Parathyroid adenoma (tissue), 2 donors: ENCODE results near the gene CLDN15.
"Not testable (repeated sequence)": the region's sequence is repeated elsewhere in the genome, so short reads cannot be mapped to it uniquely, and the experiment has no call there.

ENCODE experiments used
- H2AFZ ChIP-seq: fragments of 300-600 bp; sonication (generic); one replicate; pipeline ENCODE4 v1.7.0; 2017; ENCODE audit warnings: antibody characterized with exemption, mild to moderate bottlenecking
- H3K27ac ChIP-seq: fragments of 300-600 bp; sonication (generic); one replicate; pipeline ENCODE4 v1.7.0; 2017
- H3K27me3 ChIP-seq: fragments of 300-600 bp; sonication (generic); one replicate; pipeline ENCODE4 v1.7.0; 2017; ENCODE audit warnings: low read length; ENCODE audit not compliant: control insufficient read depth, insufficient read depth
- H3K36me3 ChIP-seq: fragments of 300-600 bp; sonication (generic); one replicate; pipeline ENCODE4 v1.7.0; 2017; ENCODE audit warnings: low read length; ENCODE audit not compliant: control insufficient read depth, insufficient read depth
- H3K4me1 ChIP-seq: fragments of 300-600 bp; sonication (generic); one replicate; pipeline ENCODE4 v1.7.0; 2017; ENCODE audit warnings: control low read depth
- H3K4me2 ChIP-seq: fragments of 300-600 bp; sonication (generic); one replicate; pipeline ENCODE4 v1.7.0; 2017; ENCODE audit warnings: low read length
- H3K4me3 ChIP-seq: fragments of 300-600 bp; sonication (generic); one replicate; pipeline ENCODE4 v1.7.0; 2017; ENCODE audit warnings: low read depth, low read length
- H3K79me2 ChIP-seq: fragments of 300-600 bp; sonication (generic); one replicate; pipeline ENCODE4 v1.7.0; 2017; ENCODE audit warnings: control low read depth
- H3K9ac ChIP-seq: fragments of 300-600 bp; sonication (generic); one replicate; pipeline ENCODE4 v1.7.0; 2017; ENCODE audit warnings: mild to moderate bottlenecking
- H3K9me3 ChIP-seq: fragments of 300-600 bp; sonication (generic); one replicate; pipeline ENCODE4 v1.7.0; 2017; ENCODE audit warnings: low read length; ENCODE audit not compliant: control insufficient read depth
- CTCF ChIP-seq: fragments of 300-600 bp; sonication (generic); IDR thresholded peaks from one replicate; pipeline ENCODE4 v1.7.0; 2017; ENCODE audit warnings: antibody characterized with exemption, mild to moderate bottlenecking
- donor health status: primary hyperparathyroidism.

Gene CLDN15

GRCh38 chr7:101202603-101202918 lies 35.0 kb downstream of the CLDN15 start:
- Histone ChIP-seq H3K79me2 (no peaks in the 10 kb centered on the region), H3K4me3 (no peak overlapping the region), H3K27ac (no peak overlapping the region), H2AFZ (no peak overlapping the region), H3K4me2 (no peak overlapping the region), H3K36me3 (no peaks in the 10 kb centered on the region), H3K4me1 (no peaks in the 10 kb centered on the region), H3K9me3 (no peaks in the 10 kb centered on the region), H3K27me3 (no peaks in the 10 kb centered on the region), H3K9ac (no peak overlapping the region)
- no peak for TF ChIP-seq CTCF

GRCh38 chr7:101201695-101202602 lies 35.7 kb downstream of the CLDN15 start:
- no peak for TF ChIP-seq CTCF
- no peak overlapping the region for H3K4me3 ChIP-seq
- no peak overlapping the region for H3K9ac ChIP-seq

GRCh38 chr7:101200862-101201599 lies 36.6 kb downstream of the CLDN15 start, which contains the start of gene MOGAT3:
TSS of gene MOGAT3 (minus strand) at chr7:101201036. CDS start at chr7:101200854, 182 bp downstream.
- Histone ChIP-seq H3K27ac (no peak within 1 kb of the TSS), H3K4me3 (no peak within 1 kb of the TSS), H3K9me3 (no peaks in the 10 kb centered on the region), H3K9ac (no peak within 1 kb of the TSS), H3K79me2 (no peaks in the 10 kb centered on the region), H2AFZ (peak within 1 kb of the TSS; percentile 65), H3K4me2 (peak within 1 kb of the TSS; percentile 31), H3K36me3 (no peaks in the 10 kb centered on the region), H3K27me3 (no peaks in the 10 kb centered on the region), H3K4me1 (no peaks in the 10 kb centered on the region)
- TF ChIP-seq CTCF: no peak

More at GRCh38 chr7:101201695-101202602, 35.7 kb downstream of the CLDN15 start:
- Histone ChIP-seq H2AFZ (peak overlapping the region; percentile 65), H3K79me2 (no peaks in the 10 kb centered on the region), H3K4me1 (no peaks in the 10 kb centered on the region), H3K4me2 (peak overlapping the region; percentile 31), H3K27me3 (no peaks in the 10 kb centered on the region), H3K9me3 (no peaks in the 10 kb centered on the region), H3K36me3 (no peaks in the 10 kb centered on the region), H3K27ac (no peak overlapping the region)

GRCh38 chr7:101200504-101200861 lies 37.1 kb downstream of the CLDN15 start:
- Histone ChIP-seq H3K27me3 (no peaks in the 10 kb centered on the region), H3K79me2 (no peaks in the 10 kb centered on the region), H3K36me3 (no peaks in the 10 kb centered on the region), H3K27ac (no peak overlapping the region), H3K4me1 (no peaks in the 10 kb centered on the region), H2AFZ (no peak overlapping the region), H3K4me2 (no peak overlapping the region), H3K9ac (no peak overlapping the region), H3K9me3 (no peaks in the 10 kb centered on the region), H3K4me3 (no peak overlapping the region)
- no peak for TF ChIP-seq CTCF

GRCh38 chr7:101199522-101199921 lies 38.1 kb downstream of the CLDN15 start:
- not testable (repeated sequence) for H3K4me3 ChIP-seq, H3K9me3 ChIP-seq, H3K27ac ChIP-seq, H3K4me1 ChIP-seq, H3K4me2 ChIP-seq, H3K79me2 ChIP-seq, H3K9ac ChIP-seq, H2AFZ ChIP-seq, H3K36me3 ChIP-seq, H3K27me3 ChIP-seq
